Suppressor macrophage treated with lipopolysaccharide for 4 hours (primary cell): ENCODE data around the gene TIMP1.
A peak's percentile ranks its signal among the peaks of the same experiment; 100 is the strongest.

Experiments
- DNase-seq: peaks from one replicate; pipeline ENCODE4 v3.0.0-alpha.2; 2020

The TIMP1 gene

GRCh38 chrX:47581731-47582647 lies at the start of gene TIMP1:
TIMP1 (plus strand) TSS chrX:47582436; CDS start chrX:47583416, 980 bp downstream.
- peak; percentile 93 for DNase-seq

- no peak for DNase-seq
These were observed 42.4 kb upstream of the TIMP1 start for GRCh38 chrX:47539860-47540259.

- DNase-seq = peak; percentile 76
These were observed 41.3 kb upstream of the TIMP1 start for GRCh38 chrX:47540754-47541538.

DNA sequence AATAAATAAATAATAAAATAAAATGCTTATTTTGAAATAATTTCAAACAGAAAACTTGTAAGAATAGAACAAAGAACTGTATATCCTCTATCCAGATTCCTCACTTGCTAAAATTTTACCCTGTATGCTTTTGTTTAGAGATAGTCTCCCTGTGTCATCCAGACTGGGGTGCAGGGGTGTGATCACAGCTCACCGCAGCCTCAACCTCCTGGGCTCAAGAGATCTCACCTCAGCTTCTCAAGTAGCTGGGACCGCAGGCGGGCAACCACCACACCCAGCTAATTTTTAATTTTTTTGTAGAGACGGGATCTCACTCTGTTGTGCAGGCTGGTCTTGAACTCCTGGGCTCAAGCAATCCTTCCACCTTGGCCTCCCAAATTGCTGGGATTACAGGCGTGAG lies 38.7 kb upstream of the TIMP1 start:
- DNase-seq = no peak

GRCh38 chrX:47556045-47556623 lies 26.1 kb upstream of the TIMP1 start:
- peak; percentile 86 for DNase-seq

DNA sequence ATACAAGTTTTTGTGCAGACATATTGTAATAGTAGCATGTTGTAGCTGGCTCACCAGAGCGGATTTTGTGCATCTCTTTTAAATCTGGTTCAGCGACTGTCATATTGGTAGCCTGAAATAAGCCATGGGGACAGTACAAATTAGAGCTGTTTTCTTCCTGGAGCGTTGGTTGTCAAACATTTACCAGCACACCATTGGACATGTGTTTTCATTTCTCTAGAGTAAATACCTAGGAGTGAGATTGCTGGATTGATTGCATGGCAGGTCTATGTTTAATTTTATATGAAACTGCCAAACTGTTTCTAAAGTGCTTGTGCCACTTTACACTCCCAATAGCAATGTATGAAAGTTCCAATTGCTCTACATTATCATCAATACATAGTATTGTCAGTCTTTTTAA lies 23.8 kb upstream of the TIMP1 start:
- no peak for DNase-seq

DNA sequence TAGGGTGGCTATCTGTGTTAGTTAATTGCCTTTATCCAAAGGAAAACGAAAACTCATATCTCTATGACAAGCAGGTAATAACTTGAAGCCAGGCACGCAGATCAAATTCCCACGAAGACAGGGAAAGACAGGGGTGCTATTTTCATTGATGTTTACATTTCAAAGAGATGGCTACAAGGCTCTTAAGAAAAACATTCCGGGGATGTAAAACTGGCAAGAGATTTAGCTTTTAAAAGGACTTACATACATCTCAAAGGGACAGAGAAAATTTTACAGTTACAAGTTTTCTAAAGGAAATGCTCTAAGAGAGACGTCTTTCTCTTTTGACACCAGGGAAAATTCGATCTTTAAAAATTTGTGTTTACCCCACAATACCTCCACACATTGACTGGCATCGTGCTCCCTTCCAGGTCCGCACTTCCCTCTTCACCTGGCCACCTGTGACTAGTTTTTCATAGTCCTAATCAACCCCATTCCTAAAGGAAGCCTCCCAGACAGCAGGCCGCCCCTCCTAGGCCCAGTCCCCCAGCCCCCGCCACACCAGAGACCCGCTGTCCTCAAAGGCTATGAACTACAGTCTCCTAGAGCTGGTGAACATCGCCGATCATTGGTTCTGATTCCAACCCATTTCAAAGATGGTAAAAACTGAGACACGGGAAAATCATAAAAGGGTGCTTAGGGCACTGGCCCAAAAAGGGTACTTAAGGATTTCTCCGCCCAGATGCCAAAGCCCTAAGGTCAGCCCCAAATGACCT lies 21.9 kb upstream of the TIMP1 start:
- no peak for DNase-seq

DNA sequence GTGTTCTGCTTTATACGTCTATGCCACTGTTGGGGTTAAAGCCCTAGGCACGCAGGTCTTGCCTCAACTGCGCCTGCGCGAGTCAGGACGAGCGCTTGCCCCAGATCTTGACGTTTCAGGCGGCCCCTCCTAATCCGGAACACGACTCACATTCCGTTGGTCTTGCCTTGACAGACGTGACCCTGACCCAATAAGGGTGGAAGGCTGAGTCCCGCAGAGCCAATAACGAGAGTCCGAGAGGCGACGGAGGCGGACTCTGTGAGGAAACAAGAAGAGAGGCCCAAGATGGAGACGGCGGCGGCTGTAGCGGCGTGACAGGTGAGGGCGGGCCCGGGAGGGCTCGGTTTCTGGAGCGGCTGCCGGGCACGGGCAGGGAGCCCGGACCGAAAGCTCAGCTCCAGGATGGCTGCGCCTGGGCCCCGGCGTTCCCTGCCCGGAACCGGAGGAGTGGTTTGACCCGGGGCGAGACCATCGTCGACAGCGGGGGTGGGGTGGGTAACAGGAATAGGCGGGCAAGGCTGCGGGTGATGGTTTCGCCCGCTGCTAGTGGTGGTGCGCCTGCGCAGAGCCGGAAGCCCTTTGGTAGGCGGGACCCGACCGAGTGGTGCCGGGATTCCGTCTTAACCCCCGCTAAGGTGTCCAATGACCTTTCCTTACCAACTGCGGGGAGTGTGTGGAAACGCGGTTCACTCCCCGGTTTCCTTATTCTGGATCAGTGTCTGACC lies 21.1 kb upstream of the TIMP1 start, which contains the start of gene ARAF:
TSS of gene ARAF (plus strand) at position 272 of the 725 bp plus-strand sequence. CDS start 1,763 bp downstream, outside the sequence.
- DNase-seq = peak; percentile 98

GRCh38 chrX:47561659-47562151 lies 20.5 kb upstream of the TIMP1 start:
- DNase-seq = no peak

DNA sequence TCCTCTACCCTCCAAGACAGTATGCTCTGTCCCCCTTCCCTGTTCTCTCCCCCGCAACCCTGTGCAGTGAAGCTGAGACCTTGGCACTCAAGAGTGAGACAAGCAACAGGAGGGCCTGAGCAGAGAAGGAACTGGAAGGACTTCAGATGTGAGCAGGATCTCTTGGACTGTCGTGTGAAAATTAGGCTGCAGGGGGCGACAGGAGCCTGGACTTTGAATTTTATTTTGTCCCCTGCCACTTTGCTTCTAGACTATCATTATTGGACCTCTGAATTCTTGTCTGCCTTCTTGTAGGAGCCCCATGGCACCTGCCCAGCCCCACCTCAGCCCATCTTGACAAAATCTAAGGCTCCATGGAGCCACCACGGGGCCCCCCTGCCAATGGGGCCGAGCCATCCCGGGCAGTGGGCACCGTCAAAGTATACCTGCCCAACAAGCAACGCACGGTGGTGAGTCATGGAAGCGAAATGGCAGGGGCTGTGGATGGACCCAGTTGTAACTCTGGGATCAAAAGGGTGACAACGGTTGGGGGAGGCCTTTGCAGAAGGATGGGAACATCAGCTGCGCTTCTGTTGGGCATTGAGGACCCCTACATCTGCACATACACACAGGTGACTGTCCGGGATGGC lies 19.5 kb upstream of the TIMP1 start:
- peak; percentile 59 for DNase-seq

DNA sequence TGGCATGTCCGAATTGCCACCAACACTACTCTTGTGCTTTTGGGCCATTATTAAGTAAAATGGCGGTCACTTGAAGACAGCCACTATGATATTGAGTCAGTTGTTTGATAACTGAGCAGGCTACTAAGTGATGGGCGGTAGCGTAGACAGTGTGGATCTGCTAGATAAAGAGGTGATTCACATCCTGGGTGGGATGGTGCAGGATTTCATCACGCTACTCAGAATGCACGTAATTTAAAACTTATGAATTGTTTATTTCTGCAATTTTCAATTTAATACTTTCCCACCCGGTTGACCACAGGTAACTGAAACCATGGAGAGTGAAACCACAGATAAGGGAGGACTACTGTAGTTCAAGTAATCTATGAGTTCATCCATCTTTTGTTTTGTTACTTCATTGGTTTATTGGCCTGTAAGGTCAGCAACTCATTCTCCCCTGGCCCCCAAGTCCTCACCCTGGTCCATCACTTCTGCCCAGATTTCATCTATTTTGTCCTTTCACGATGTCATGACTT lies 18.4 kb upstream of the TIMP1 start:
- no peak for DNase-seq

DNA sequence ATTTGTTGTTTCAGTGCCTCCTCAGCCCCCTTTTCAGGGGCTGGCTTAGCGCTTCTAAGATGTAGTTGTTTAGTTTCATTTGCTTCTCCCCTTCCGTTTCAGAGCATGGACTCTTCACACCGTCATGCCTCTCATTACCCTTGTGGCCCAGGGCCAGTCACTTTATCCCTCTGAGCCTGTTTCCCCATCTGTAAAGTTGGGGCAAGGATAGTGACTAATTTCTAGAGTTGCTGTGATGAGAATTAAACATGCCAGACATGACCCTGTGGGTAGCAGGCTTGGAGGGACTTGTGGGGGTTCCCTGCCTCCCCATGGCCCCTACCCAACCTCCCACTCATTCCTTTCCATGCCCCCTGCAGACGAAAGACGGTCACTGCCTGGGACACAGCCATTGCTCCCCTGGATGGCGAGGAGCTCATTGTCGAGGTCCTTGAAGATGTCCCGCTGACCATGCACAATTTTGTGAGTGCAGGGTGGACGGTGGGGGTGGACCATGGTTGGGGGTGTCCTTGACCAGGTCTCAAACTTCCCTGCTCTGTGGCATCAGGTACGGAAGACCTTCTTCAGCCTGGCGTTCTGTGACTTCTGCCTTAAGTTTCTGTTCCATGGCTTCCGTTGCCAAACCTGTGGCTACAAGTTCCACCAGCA lies 17.7 kb upstream of the TIMP1 start:
- no peak for DNase-seq

DNA sequence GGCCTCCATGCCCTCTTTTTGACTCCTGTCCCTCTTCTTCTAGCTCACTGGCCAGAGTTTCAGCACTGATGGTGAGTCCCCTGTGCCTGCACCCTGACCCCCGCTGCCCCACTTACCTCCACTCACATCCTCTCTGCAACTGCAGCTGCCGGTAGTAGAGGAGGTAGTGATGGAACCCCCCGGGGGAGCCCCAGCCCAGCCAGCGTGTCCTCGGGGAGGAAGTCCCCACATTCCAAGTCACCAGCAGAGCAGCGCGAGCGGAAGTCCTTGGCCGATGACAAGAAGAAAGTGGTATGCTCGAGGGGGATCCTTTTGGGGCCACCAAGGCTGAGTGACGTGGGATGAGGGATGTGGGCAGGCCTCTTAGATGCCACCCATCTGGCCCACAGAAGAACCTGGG lies 15.4 kb upstream of the TIMP1 start:
- no peak for DNase-seq

- no peak for DNase-seq
These were observed 13.5 kb upstream of the TIMP1 start for GRCh38 chrX:47568656-47569295.

DNA sequence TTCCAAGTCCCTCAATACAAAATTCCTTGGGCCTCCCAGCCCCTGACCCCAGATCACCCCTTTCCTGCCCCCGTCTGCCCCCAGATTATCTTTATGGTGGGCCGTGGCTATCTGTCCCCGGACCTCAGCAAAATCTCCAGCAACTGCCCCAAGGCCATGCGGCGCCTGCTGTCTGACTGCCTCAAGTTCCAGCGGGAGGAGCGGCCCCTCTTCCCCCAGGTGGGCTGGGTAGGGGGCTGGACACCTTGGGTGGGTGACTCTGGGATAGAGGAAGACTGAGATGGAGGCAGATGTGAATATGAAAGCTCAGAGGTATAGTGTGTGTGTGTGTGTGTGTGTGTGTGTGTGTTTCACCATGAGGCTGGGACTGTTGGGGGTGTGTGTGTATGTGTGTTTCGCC lies 11.4 kb upstream of the TIMP1 start:
- no peak for DNase-seq

DNA sequence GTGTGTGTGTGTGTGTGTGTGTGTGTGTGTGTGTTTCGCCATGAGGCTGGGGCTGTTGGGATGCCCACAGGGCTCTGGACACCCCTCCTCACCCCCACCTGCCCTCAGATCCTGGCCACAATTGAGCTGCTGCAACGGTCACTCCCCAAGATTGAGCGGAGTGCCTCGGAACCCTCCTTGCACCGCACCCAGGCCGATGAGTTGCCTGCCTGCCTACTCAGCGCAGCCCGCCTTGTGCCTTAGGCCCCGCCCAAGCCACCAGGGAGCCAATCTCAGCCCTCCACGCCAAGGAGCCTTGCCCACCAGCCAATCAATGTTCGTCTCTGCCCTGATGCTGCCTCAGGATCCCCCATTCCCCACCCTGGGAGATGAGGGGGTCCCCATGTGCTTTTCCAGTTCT lies 11.0 kb upstream of the TIMP1 start:
- DNase-seq = no peak

DNA sequence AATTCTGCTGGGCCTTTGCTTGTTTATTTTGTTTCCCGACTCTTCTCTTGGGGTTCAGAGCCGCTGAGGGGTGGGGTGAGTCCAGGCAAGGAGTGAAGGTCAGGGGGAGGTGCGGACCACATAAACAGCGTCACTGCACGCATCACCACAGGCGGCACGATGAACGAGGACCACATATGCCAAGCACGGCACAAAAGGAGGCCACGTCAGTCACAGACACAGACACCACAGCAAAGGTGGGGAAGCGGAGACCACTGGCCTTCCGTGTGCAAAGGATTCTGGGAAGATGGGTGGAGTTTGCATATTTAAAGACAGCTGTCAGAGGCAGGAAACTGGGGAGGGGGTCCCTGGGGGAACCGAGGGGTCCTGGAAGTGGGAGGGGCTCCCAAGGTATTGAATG lies 10.3 kb upstream of the TIMP1 start:
- DNase-seq = no peak

DNA sequence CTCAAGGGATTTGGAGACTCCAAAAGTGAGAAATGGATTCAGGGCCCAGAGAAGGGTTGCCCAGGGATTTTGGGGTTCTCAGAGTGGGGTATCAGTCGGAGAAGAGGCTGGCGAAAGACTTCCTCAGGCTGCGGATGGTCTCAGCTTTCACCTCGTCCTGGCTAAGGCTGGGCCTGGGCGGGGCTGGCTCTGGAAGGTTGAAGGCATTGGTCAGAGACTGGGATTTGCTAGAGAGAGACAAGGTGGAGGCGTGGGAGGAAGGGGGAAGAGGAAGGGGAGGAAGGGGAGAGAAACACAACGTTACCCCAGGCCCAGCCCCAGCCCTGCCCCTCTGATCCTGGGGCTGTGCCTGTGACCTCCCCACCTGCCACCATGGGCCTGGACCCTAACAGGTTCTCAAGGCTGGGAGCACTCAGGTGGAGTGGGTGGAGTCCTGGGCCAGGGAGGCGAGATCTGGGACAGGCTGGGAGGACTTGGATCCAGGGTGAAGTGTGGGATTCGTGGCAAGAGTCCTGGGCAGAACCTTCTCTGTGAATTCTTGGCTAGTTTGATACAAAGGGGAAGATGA lies 9.4 kb upstream of the TIMP1 start:
- no peak for DNase-seq

DNA sequence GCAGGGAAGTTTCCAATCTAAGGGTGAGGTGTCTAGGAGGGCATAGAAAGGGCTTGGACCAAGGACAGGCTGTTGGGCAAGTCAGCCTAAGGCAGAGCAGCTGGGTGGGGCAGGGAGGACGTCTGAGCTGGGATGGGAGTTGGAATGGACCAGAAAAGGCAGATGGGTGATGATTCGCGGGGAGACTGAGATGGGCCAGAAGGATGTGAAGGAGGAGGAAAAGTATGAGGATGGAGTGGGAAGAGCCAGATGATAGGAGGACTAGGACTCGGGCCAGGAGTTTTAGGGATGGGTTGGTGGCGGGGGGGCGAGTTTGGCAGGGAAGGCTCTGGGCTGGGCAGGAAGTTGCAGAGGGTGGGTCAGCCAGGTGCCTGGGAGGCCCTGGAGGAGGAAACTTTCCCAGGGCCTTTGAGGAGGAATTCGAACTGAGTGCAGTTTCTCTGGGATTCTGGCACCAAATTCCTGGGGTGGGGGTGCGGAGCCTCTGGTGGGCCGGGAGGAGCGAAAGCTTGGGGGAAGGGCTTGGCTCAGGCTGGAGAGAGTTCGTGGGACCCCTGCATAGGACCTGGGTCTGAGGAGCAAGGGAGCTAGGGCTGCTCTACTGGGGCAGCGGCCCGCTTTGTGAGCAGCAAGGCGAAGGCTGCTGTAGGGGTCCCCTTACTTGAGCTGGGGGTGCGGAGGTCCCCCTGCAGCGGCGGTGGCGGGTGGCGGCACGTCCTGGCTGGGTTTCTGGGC lies 8.7 kb upstream of the TIMP1 start:
- no peak for DNase-seq
